GM23338 (cell line): Measurements from ENCODE around the gene DPY19L3. TPM values are rescaled to one million over a fixed set of nuclear protein-coding genes. Genes with fewer than 3 reads are reported as not detected.
"Not testable (repeated sequence)": the region's sequence is repeated elsewhere in the genome, so short reads cannot be mapped to it uniquely, and the experiment has no call there.

Source experiments
- ATAC-seq: fragments of 200-7000 bp; cut with Tn5 transposase; 3 replicates; pipeline ENCODE4 v1.9.1; 2020
- DNase-seq: peaks from one replicate; pipeline ENCODE4 v3.0.0-alpha.2; 2015; ENCODE audit warnings: low spot score
- H2AFZ ChIP-seq: fragments of 200-600 bp; sonication (generic); 2 replicates; pipeline ENCODE4 v1.8.0; 2016; ENCODE audit warnings: antibody characterized with exemption, mild to moderate bottlenecking, moderate library complexity
- H3F3A ChIP-seq: fragments of 200-600 bp; sonication (generic); replicated peaks from 2 replicates; pipeline ENCODE4 v1.8.0; 2017; ENCODE audit warnings: antibody characterized with exemption, mixed run types, low read depth
- H3K27ac ChIP-seq: fragments of 200-600 bp; sonication (generic); 2 replicates; pipeline ENCODE4 v1.6.1; 2016; ENCODE audit warnings: low read depth
- H3K27me3 ChIP-seq: fragments of 200-600 bp; sonication (generic); 2 replicates; pipeline ENCODE4 v1.8.0; 2016; ENCODE audit warnings: mild to moderate bottlenecking, mixed run types, moderate library complexity; ENCODE audit not compliant: insufficient read depth
- H3K36me3 ChIP-seq: fragments of 200-600 bp; sonication (generic); 2 replicates; pipeline ENCODE4 v1.8.0; 2016; ENCODE audit warnings: mild to moderate bottlenecking; ENCODE audit not compliant: insufficient read depth
- H3K4me1 ChIP-seq: fragments of 200-600 bp; sonication (generic); 2 replicates; pipeline ENCODE4 v1.8.0; 2016; ENCODE audit warnings: mild to moderate bottlenecking, moderate library complexity; ENCODE audit not compliant: insufficient read depth
- H3K4me2 ChIP-seq: fragments of 200-600 bp; sonication (generic); 2 replicates; pipeline ENCODE4 v1.7.1; 2017; ENCODE audit warnings: mixed run types
- H3K4me3 ChIP-seq: fragments of 200-600 bp; sonication (generic); 2 replicates; pipeline ENCODE4 v1.6.1; 2016; ENCODE audit warnings: mixed run types
- H3K79me2 ChIP-seq: fragments of 200-600 bp; sonication (generic); replicated peaks from 2 replicates; pipeline ENCODE4 v1.8.0; 2017; ENCODE audit warnings: mild to moderate bottlenecking; ENCODE audit not compliant: insufficient read depth
- H3K9me2 ChIP-seq: fragments of 200-600 bp; sonication (generic); 2 replicates; pipeline ENCODE4 v1.8.0; 2017; ENCODE audit not compliant: insufficient read depth
- H4K20me1 ChIP-seq: fragments of 200-600 bp; sonication (generic); replicated peaks from 2 replicates; pipeline ENCODE4 v1.8.0; 2017; ENCODE audit warnings: mild to moderate bottlenecking; ENCODE audit not compliant: insufficient read depth
- H3K27ac Mint-ChIP-seq: 2 replicates; pipeline ENCODE4 v1.8.0; 2020; ENCODE audit warnings: inconsistent platforms, mild to moderate bottlenecking, moderate library complexity, mixed read lengths
- H3K27me3 Mint-ChIP-seq: 3 replicates; pipeline ENCODE4 v1.8.0; 2022; ENCODE audit warnings: low read depth, mild to moderate bottlenecking, moderate library complexity, mixed read lengths, inconsistent platforms; ENCODE audit not compliant: insufficient read depth, poor library complexity
- H3K36me3 Mint-ChIP-seq: 3 replicates; pipeline ENCODE4 v1.8.0; 2021; ENCODE audit warnings: low read depth, mild to moderate bottlenecking, inconsistent platforms, moderate library complexity, mixed read lengths
- H3K4me1 Mint-ChIP-seq: 3 replicates; pipeline ENCODE4 v1.8.0; 2020; ENCODE audit warnings: mild to moderate bottlenecking, inconsistent platforms, mixed read lengths
- H3K4me3 Mint-ChIP-seq: 3 replicates; pipeline ENCODE4 v1.8.0; 2021; ENCODE audit warnings: moderate library complexity, mild to moderate bottlenecking, inconsistent platforms, mixed read lengths
- H3K9me3 Mint-ChIP-seq: 3 replicates; pipeline ENCODE4 v1.8.0; 2020; ENCODE audit warnings: moderate library complexity, mild to moderate bottlenecking, inconsistent platforms, mixed read lengths
- ZNF331 ChIP-seq: fragments of 250-450 bp; sonication (Bioruptor Pico); IDR thresholded peaks from 2 replicates; pipeline ENCODE4 v1.5.0; 2020; ENCODE audit warnings: low read depth, mild to moderate bottlenecking, moderate library complexity
- polyA plus RNA-seq: library from polyadenylated mRNA; unstranded; fragments of >200 nt; fragmentation: Nextera tagmentation; extraction: Ambion mirVana; gene quantifications from 2 replicates; pipeline ENCODE4 v1.2.1, GENCODE V29; 2016
- total RNA-seq: library from RNA; depleted of rRNA; stranded (reverse); fragments of >200 nt; shearing (Covaris generic); gene quantifications from 2 replicates; pipeline ENCODE4 v1.2.3, GENCODE V29; 2014
- TF ChIP-seq, protein P1 (sequence below): fragments of 250-450 bp; sonication (Bioruptor Pico); IDR thresholded peaks from 2 replicates; pipeline ENCODE4 v1.5.0; 2020; ENCODE audit warnings: mild to moderate bottlenecking, moderate library complexity
- TF ChIP-seq, protein P2 (sequence below), 2 experiments: fragments of 200-600 bp in 1 of 2; sonication (generic) in 1 of 2; conservative IDR thresholded peaks; 2 replicates each; pipeline versions ENCODE4 v1.5.1 to v1.6.1; 2016 to 2017; ENCODE audit warnings: antibody characterized with exemption in 2 of 2, low read depth in 2 of 2, mild to moderate bottlenecking in 2 of 2, moderate library complexity in 1 of 2

The DPY19L3 gene
- total and polyA plus RNA-seq, 2 experiments from 2014 or later: 13.5 to 46.6 TPM

DNA sequence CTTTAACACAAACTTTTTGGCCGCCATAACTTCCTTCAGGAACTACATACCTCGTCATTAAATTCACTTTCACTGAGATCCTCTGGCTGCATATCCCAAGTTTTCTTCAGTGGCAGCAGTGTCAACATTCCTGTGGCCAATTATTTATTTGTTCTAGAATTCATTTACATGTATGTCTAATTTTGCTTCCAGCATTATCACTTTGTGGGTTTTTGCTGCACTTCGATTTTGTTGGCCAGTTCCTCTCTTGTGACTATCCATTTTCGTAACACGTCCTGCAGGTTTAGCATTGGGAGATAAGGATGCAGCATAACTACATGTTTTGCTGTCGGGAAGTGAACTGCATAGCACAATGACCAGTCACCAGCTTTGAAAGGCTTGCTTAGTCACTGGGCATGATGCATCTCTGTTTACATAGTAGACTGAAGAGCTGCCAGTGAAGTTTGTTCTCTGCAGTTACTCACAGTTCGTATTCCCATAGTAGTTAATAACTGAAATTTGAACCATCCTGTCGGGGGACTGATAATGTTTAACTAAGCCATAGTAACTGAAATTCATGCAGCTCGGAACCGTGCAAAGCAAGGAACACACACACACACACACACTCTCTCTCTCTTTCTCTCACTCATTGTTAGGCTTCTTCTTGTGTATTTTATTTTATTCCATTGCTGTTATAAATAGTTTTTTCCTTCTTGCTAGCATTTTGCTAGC is 31.8 kb upstream of the DPY19L3 start (continued):
- TF ChIP-seq, protein P1, sequence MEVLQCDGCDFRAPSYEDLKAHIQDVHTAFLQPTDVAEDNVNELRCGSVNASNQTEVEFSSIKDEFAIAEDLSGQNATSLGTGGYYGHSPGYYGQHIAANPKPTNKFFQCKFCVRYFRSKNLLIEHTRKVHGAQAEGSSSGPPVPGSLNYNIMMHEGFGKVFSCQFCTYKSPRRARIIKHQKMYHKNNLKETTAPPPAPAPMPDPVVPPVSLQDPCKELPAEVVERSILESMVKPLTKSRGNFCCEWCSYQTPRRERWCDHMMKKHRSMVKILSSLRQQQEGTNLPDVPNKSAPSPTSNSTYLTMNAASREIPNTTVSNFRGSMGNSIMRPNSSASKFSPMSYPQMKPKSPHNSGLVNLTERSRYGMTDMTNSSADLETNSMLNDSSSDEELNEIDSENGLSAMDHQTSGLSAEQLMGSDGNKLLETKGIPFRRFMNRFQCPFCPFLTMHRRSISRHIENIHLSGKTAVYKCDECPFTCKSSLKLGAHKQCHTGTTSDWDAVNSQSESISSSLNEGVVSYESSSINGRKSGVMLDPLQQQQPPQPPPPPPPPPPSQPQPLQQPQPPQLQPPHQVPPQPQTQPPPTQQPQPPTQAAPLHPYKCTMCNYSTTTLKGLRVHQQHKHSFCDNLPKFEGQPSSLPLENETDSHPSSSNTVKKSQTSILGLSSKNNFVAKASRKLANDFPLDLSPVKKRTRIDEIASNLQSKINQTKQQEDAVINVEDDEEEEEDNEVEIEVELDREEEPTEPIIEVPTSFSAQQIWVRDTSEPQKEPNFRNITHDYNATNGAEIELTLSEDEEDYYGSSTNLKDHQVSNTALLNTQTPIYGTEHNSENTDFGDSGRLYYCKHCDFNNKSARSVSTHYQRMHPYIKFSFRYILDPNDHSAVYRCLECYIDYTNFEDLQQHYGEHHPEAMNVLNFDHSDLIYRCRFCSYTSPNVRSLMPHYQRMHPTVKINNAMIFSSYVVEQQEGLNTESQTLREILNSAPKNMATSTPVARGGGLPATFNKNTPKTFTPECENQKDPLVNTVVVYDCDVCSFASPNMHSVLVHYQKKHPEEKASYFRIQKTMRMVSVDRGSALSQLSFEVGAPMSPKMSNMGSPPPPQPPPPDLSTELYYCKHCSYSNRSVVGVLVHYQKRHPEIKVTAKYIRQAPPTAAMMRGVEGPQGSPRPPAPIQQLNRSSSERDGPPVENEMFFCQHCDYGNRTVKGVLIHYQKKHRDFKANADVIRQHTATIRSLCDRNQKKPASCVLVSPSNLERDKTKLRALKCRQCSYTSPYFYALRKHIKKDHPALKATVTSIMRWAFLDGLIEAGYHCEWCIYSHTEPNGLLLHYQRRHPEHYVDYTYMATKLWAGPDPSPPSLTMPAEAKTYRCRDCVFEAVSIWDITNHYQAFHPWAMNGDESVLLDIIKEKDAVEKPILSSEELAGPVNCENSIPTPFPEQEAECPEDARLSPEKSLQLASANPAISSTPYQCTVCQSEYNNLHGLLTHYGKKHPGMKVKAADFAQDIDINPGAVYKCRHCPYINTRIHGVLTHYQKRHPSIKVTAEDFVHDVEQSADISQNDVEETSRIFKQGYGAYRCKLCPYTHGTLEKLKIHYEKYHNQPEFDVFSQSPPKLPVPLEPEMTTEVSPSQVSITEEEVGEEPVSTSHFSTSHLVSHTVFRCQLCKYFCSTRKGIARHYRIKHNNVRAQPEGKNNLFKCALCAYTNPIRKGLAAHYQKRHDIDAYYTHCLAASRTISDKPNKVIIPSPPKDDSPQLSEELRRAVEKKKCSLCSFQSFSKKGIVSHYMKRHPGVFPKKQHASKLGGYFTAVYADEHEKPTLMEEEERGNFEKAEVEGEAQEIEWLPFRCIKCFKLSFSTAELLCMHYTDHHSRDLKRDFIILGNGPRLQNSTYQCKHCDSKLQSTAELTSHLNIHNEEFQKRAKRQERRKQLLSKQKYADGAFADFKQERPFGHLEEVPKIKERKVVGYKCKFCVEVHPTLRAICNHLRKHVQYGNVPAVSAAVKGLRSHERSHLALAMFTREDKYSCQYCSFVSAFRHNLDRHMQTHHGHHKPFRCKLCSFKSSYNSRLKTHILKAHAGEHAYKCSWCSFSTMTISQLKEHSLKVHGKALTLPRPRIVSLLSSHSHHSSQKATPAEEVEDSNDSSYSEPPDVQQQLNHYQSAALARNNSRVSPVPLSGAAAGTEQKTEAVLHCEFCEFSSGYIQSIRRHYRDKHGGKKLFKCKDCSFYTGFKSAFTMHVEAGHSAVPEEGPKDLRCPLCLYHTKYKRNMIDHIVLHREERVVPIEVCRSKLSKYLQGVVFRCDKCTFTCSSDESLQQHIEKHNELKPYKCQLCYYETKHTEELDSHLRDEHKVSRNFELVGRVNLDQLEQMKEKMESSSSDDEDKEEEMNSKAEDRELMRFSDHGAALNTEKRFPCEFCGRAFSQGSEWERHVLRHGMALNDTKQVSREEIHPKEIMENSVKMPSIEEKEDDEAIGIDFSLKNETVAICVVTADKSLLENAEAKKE (CRISPR knock-in tag): no peak
- no peak for TF ChIP-seq ZNF331 (CRISPR knock-in tag)

DNA sequence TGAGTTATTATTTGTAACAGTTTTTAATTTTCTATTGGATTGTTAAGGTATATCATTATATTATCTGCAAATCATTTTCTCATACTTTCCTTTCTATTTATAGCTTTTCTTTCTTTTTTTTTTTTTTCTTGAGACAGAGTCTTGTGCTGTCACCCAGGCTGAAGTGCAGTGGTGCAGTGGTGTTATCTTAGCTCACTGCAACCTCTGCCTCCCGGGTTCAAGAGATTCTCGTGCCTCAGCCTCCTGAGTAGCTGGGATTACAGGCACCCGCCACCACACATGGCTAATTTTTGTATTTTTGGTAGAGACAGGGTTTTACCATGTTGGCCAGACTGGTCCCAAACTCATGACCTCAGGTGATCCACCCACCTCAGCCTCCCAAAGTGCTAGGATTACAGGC is 31.2 kb upstream of the DPY19L3 start:
- H3K4me2 ChIP-seq, H3K9me2 ChIP-seq, H3K27me3 Mint-ChIP-seq, H3K4me3 ChIP-seq, H3K27ac Mint-ChIP-seq, H4K20me1 ChIP-seq, H3K36me3 ChIP-seq, H3F3A ChIP-seq, H3K27me3 ChIP-seq, DNase-seq, H3K4me1 Mint-ChIP-seq, H3K4me1 ChIP-seq, H2AFZ ChIP-seq, ATAC-seq, H3K4me3 Mint-ChIP-seq, H3K27ac ChIP-seq, H3K9me3 Mint-ChIP-seq: not testable (repeated sequence)
- peaks cover 61% of the 10 kb centered on the region for H3K36me3 Mint-ChIP-seq
- peaks cover 17% of the 10 kb centered on the region for H3K79me2 ChIP-seq

DNA sequence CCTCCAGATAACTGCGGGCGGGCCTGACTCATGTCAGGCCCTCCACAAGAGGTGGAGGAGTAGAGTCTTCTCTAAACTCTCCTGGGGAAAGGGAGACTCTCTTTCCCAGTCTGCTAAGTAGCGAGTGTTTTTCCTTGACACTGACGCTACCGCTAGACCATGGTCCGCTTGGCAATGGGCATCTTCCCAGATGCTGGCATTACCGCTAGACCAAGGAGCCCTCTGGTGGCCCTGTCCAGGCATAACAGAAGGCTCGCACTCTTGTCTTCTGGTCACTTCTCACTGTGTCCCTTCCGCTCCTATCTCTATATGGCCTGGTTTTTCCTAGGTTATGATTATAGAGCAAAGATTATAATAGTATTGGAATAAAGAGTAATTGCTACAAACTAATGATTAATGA is 28.5 kb upstream of the DPY19L3 start:
- peaks cover 51% of the 10 kb centered on the region for H3K36me3 Mint-ChIP-seq

More for the DNA sequence above, 28.5 kb upstream of the DPY19L3 start:
- H3K9me3 Mint-ChIP-seq, ATAC-seq, H3K4me1 ChIP-seq, H3K27ac Mint-ChIP-seq, H3F3A ChIP-seq, H3K4me2 ChIP-seq, H3K4me3 Mint-ChIP-seq, H4K20me1 ChIP-seq, H3K9me2 ChIP-seq, H3K4me1 Mint-ChIP-seq, H2AFZ ChIP-seq, H3K4me3 ChIP-seq, H3K27me3 ChIP-seq, H3K27ac ChIP-seq, H3K27me3 Mint-ChIP-seq, H3K79me2 ChIP-seq: not testable (repeated sequence)
- TF ChIP-seq, protein P2, sequence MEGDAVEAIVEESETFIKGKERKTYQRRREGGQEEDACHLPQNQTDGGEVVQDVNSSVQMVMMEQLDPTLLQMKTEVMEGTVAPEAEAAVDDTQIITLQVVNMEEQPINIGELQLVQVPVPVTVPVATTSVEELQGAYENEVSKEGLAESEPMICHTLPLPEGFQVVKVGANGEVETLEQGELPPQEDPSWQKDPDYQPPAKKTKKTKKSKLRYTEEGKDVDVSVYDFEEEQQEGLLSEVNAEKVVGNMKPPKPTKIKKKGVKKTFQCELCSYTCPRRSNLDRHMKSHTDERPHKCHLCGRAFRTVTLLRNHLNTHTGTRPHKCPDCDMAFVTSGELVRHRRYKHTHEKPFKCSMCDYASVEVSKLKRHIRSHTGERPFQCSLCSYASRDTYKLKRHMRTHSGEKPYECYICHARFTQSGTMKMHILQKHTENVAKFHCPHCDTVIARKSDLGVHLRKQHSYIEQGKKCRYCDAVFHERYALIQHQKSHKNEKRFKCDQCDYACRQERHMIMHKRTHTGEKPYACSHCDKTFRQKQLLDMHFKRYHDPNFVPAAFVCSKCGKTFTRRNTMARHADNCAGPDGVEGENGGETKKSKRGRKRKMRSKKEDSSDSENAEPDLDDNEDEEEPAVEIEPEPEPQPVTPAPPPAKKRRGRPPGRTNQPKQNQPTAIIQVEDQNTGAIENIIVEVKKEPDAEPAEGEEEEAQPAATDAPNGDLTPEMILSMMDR (conservative IDR thresholded peaks at IDR 0.05; ENCODE audit: low read depth in 2 of 2): peak; percentile 53 to 57
- peaks cover 11% of the 10 kb centered on the region; the same call in 1 of the 2 replicates for H3K36me3 ChIP-seq
- peak; percentile 25 for DNase-seq
